Ovary (tissue), 3 donors: ENCODE data around the gene COL4A3.

Source experiments
- POLR2A ChIP-seq: fragments of 450-650 bp; IDR thresholded peaks from one replicate; pipeline ENCODE4 v1.6.1; 2017; ENCODE audit warnings: antibody characterized with exemption, mild to moderate bottlenecking, moderate library complexity
- TF ChIP-seq, protein P1 (sequence below), 3 donors: fragments of 450-650 bp in 2 of 3; fragments of 200-600 bp in 1 of 3; IDR thresholded peaks; one replicate each; pipeline versions ENCODE4 v1.5.1 to v1.8.0; 2016 to 2022; ENCODE audit warnings: antibody characterized with exemption in 3 of 3, mild to moderate bottlenecking in 1 of 3
- donor health status: DM: no; HTN: no; CAD: no.

DNA sequence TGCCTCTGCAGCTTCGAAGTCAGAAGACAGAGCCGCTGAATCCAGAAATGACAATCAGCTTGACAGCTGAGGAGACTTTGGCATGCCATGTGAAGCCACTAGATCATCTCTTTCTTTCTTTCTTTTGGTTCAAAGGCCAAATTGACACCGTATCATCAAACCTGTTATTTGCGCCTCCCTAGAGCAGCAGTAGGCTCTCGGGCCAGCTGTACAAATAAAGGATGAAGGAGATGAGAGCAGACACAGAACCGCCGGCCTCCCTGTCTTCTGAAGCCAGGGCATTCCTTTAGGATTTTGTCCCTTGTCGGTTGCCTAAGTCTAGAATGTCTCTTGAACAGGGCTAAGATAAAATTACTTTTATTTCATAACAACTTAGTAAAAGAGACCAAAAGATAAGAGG, 37.2 kb upstream of the COL4A3 start:
- TF ChIP-seq, protein P1, sequence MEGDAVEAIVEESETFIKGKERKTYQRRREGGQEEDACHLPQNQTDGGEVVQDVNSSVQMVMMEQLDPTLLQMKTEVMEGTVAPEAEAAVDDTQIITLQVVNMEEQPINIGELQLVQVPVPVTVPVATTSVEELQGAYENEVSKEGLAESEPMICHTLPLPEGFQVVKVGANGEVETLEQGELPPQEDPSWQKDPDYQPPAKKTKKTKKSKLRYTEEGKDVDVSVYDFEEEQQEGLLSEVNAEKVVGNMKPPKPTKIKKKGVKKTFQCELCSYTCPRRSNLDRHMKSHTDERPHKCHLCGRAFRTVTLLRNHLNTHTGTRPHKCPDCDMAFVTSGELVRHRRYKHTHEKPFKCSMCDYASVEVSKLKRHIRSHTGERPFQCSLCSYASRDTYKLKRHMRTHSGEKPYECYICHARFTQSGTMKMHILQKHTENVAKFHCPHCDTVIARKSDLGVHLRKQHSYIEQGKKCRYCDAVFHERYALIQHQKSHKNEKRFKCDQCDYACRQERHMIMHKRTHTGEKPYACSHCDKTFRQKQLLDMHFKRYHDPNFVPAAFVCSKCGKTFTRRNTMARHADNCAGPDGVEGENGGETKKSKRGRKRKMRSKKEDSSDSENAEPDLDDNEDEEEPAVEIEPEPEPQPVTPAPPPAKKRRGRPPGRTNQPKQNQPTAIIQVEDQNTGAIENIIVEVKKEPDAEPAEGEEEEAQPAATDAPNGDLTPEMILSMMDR (IDR thresholded peaks at IDR 0.05): no peak
- TF ChIP-seq POLR2A: no peak
